DOHH2 (cell line): Measurements from ENCODE around the gene TSNAXIP1.

Experiments
- CTCF ChIP-seq: fragments of 200-600 bp; sonication (generic); IDR thresholded peaks from one replicate; pipeline ENCODE4 v1.5.1; 2014; ENCODE audit warnings: antibody characterized with exemption, mild to moderate bottlenecking, low read depth, low read length; ENCODE audit not compliant: poor library complexity, severe bottlenecking
- EZH2phosphoT487 ChIP-seq: fragments of 200-600 bp; sonication (generic); IDR thresholded peaks from 2 replicates; pipeline ENCODE4 v1.6.1; 2017; ENCODE audit warnings: borderline replicate concordance, mild to moderate bottlenecking, antibody characterized with exemption, low read length, moderate library complexity, mixed read lengths

GRCh38 chr16:67781565-67781921, 25.1 kb upstream of the TSNAXIP1 start:
- TF ChIP-seq CTCF = no peak
- no peak for TF ChIP-seq EZH2phosphoT487
